ENCODE data around the gene BANP.
"Not testable (repeated sequence)": the region's sequence is repeated elsewhere in the genome, so short reads cannot be mapped to it uniquely, and the experiment has no call there.

- not testable (repeated sequence) for TF ChIP-seq CTCF (conservative IDR thresholded peaks at IDR 0.05; ENCODE audit: low read depth, low read length); EZH2 (IDR thresholded peaks at IDR 0.05; ENCODE audit: low read length, unreplicated experiment)
Measured at GRCh38 chr16:87905521-87905920, 45.7 kb upstream of the BANP start.

Measured in PC-3 (cell line).